Spleen (tissue), 7 donors: ENCODE results near the gene FBN3.

Experiments used
- POLR2AphosphoS5 ChIP-seq, 3 donors: sonication (generic); formaldehyde crosslinking; IDR thresholded peaks; one replicate each; pipeline ENCODE4 v1.5.1; 2017; ENCODE audit warnings: antibody characterized with exemption in 3 of 3
- TF ChIP-seq, protein P1 (sequence below), 11 experiments: fragments of 200-600 bp in 7 of 11; fragments of 450-650 bp in 4 of 11; sonication (generic) in 4 of 11; IDR thresholded peaks in 8 of 11; conservative IDR thresholded peaks in 3 of 11; 1 replicate in 7 of 11; 2 replicates in 4 of 11; pipeline versions ENCODE4 v1.4.0 to v1.8.0; 2016 to 2021; ENCODE audit warnings: antibody characterized with exemption in 11 of 11, inconsistent platforms in 4 of 11, mild to moderate bottlenecking in 1 of 11
- donor health status: DM: no; HTN: no; CAD: no; lungs with moderate emphysema.
- donor health status: DM: no; HTN: no; CAD: no.
- donor health status: DM: no; HTN: no; CAD: no.

DNA sequence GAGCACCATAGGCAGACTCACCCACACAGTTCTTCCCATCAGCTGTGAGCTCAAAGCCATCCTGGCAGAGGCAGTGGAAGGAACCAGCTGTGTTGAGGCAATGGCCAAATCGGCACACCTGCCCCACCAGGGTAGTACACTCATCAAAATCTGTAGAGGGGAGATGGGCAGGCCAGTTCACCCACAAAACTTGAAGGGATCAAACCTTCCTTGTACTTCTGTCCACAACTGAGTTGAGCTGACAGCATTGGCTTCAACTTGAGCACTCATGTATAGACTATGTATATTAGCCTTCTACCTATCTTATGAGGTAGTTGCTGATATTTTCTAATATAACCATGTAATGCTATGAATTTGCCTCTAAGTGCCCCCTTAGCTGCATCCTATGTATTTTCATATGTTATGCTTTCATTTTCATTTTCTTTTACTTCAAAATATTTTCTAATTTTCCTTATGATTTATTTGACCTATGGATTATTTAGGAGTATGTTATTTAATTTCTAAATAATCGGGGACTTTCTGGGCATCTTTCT is 54.0 kb downstream of the FBN3 start:
- TF ChIP-seq, protein P1, sequence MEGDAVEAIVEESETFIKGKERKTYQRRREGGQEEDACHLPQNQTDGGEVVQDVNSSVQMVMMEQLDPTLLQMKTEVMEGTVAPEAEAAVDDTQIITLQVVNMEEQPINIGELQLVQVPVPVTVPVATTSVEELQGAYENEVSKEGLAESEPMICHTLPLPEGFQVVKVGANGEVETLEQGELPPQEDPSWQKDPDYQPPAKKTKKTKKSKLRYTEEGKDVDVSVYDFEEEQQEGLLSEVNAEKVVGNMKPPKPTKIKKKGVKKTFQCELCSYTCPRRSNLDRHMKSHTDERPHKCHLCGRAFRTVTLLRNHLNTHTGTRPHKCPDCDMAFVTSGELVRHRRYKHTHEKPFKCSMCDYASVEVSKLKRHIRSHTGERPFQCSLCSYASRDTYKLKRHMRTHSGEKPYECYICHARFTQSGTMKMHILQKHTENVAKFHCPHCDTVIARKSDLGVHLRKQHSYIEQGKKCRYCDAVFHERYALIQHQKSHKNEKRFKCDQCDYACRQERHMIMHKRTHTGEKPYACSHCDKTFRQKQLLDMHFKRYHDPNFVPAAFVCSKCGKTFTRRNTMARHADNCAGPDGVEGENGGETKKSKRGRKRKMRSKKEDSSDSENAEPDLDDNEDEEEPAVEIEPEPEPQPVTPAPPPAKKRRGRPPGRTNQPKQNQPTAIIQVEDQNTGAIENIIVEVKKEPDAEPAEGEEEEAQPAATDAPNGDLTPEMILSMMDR (IDR thresholded peaks at IDR 0.05 in 8 of 11, conservative IDR thresholded peaks at IDR 0.05 in 3 of 11): no peak
- TF ChIP-seq POLR2AphosphoS5 (IDR thresholded peaks at IDR 0.05): no peak
